GM19395 (cell line): ENCODE measurements around the gene TEC.

Experiments
- ATAC-seq: cut with Tn5 transposase; IDR thresholded peaks from one replicate; pipeline ENCODE4 v1.9.1; 2021; ENCODE audit warnings: mild to moderate bottlenecking, moderate library complexity; ENCODE audit not compliant: unreplicated experiment

Gene TEC

GRCh38 chr4:48127682-48128404 is 141.8 kb downstream of the TEC start:
- ATAC-seq, result peak; percentile 93

DNA sequence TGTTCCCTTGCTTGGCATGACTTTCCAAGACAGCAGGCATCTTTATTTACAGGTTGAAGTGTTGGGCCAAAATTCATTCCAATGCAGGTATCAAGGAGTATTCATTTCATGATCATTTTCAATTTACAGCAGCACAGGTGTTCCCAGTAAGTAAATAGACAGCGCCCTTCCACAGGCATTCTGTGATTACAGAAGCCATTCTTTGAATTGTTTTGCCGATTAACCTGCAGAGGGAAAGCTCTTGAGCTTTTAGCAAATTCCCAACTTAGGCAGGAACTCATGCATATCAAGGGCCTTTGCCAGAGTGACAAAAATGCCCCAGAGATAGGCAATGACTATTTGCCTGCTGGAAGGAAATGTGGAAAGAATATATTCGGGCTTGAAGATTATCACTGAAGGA is 142.4 kb downstream of the TEC start:
- no peak for ATAC-seq

- ATAC-seq, result no peak
Observed at GRCh38 chr4:48126621-48127020, 143.0 kb downstream of the TEC start.

GRCh38 chr4:48124870-48125269 is 144.8 kb downstream of the TEC start:
- no peak for ATAC-seq

GRCh38 chr4:48122756-48123155 is 146.9 kb downstream of the TEC start:
- ATAC-seq, result no peak

DNA sequence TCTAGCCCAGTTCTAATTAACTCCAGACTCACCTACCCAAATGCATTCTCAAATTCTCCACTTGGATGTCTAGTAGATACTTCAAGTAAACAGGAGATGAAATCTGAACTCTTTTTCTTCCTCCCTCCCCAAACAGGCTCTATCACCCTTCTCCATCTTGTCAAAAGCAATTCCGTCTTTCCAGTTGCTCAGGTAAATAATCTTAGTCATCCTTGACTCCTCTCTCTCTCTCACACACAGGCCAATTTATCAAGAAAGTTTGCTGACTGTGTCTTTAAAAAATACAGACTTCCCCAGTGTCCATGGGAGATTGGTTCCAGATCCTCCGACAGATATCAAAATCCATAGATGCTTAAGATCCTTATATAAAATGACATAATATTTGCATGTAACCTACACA is 148.5 kb downstream of the TEC start:
- no peak for ATAC-seq

GRCh38 chr4:48120132-48120531 is 149.5 kb downstream of the TEC start:
- ATAC-seq, result no peak

- ATAC-seq, result no peak
Observed at GRCh38 chr4:48119646-48120045, 150.0 kb downstream of the TEC start.

GRCh38 chr4:48118081-48118480 is 151.6 kb downstream of the TEC start:
- ATAC-seq, result no peak

DNA sequence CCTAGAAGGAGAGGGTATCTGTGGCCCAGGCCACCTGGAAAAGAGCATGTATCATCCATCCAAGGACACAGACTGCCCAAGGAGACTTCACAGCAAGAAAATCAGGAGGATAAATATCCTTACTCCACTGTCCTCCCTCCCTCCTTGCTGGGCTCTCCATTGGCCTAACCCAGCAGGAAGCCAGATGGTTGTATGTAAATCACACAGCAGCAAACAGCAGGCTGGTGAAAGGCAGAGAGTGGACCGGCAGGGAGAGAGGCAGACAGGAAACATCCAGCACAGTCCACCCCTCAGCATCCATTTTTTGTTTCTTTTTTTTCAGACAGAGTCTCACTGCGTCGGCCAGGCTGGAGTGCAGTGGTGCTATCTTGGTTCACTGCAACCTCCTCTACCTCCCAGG is 153.1 kb downstream of the TEC start:
- ATAC-seq, result no peak

DNA sequence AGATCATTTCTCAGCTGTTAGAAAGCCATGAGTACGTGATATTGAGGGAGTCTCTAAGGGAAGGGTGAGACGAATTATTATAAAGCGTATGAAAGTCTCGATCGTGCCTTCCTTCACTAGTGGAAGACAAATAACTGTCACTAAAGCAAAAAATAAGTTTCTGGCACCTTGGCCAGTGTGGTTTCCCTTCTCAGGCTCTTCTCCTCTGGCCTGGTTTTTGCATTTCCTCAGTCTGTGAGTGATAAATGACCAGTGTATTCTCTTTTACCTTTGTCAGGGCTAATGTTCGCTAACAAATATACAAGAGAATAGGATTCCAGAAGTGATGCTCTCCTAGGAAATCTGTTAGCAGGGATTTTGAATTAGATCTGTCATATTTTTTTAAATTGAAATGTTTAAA is 155.2 kb downstream of the TEC start:
- no peak for ATAC-seq

DNA sequence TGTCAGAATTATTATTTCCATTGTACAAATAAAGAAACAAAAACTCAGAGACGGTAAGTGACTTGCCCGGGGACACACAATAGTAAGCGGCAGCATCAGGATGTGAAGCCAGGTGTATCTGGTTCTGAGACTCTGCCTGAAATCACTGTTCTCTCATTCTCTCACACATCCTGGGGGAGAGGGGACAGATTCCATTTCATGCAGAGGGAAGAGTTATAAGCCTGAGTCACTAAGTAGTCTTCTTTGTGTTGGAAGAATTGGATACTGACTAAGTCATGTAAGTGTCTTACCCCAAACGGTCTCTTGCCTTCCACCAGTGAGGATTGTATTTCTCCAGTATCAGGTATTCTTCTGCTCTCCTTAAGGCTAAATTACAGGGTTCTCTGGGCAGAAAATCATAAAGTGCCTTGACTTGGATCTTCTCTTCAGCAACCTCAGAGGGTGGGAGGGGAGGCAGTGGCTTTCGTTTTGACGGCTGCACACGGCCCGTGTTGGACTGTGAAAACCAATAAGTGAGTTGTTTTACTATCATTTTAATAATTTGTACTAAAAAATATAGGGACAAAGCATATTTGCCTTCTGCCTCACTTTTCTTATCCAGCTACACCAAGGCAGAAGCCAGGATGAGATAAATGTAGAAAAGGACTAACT is 157.5 kb downstream of the TEC start:
- ATAC-seq, result no peak

- ATAC-seq, result no peak
Observed at GRCh38 chr4:48110452-48110978, 159.1 kb downstream of the TEC start.

GRCh38 chr4:48109413-48110263 is 160.0 kb downstream of the TEC start:
- peak; percentile 84 for ATAC-seq

- ATAC-seq, result no peak
Observed at GRCh38 chr4:48108309-48109073, 161.1 kb downstream of the TEC start.

- ATAC-seq, result no peak
Observed at GRCh38 chr4:48105230-48105629, 164.4 kb downstream of the TEC start.

GRCh38 chr4:48103483-48104139 is 166.0 kb downstream of the TEC start:
- peak; percentile 89 for ATAC-seq

DNA sequence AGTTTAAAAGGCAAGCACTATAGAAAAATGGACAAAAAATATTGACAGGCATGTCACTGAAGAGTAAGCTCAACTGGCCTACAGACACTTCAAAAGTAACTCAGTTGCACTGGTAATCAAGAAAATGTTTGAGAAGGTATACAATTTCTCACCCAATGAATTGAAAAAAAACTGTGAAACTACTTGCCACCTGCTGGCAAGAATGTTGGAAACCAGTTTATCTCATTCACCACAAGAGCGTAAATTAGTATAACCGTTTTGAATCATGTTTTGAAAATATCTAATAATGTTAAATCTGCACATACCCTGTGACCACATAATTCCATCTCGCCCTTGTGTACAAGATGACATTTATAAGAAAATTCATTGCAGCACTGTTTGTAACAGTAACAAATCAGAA is 167.3 kb downstream of the TEC start:
- ATAC-seq, result no peak

GRCh38 chr4:48100256-48100655 is 169.4 kb downstream of the TEC start:
- ATAC-seq, result no peak

- ATAC-seq, result no peak
Observed at GRCh38 chr4:48095441-48095840, 174.2 kb downstream of the TEC start.
